Stimulated activated CD4-positive, alpha-beta T cell treated with anti-CD3 and anti-CD28 coated beads, Interleukin-15, amount 100 ng/mL, for 48 hours (primary cell): ENCODE results near the gene HCK.

Source experiments
- DNase-seq, 2 donors: peaks; one replicate each; pipeline ENCODE4 v3.0.0-alpha.2; 2020; ENCODE audit warnings: low read depth in 2 of 2

Gene HCK

DNA sequence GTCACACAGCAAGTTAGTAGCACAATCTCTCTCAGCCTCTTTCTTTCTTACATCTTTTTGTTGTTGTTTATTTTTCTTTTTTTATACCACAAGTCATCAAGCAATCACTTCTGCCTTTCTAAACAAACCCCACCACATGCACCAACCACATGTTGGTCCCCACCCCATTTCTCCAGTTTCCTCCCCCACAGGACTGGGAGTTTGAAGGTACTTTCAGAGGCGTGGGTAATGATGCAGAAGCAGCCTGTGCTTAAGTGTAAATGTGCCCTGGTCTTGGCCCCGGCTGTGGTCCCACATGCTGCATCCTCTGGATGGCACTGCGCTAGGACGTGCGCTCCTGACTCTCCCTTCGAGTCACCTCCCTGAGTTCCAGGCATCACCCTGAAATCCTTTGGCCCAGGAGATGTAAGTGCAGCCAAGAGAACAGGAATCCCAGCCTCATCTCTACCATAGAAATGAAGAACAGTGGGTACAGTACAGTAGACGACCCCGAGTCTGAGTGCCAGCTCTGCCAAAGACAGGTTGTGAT lies 5.7 kb downstream of the HCK start:
- no peak for DNase-seq

DNA sequence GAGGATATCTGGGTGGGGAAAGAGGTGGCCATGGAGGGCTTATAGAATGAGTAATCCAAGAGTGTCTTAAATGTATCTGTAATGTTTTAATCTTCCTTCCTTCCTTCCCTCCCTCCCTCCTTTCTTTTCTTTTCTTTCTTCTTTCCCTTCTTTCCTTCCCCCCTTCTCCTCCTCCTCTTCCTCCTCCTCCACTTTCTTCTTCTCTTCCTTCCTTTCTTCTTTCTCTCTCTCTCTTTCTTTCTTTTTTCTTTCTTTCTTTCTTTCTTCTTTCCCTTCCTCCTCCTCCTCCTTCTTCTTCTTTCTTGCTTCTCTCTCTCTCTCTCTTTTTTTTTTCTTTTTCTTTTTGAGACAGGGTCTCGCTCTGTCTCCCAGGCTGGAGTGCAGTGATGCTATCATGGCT lies 7.1 kb downstream of the HCK start:
- DNase-seq, result no peak

DNA sequence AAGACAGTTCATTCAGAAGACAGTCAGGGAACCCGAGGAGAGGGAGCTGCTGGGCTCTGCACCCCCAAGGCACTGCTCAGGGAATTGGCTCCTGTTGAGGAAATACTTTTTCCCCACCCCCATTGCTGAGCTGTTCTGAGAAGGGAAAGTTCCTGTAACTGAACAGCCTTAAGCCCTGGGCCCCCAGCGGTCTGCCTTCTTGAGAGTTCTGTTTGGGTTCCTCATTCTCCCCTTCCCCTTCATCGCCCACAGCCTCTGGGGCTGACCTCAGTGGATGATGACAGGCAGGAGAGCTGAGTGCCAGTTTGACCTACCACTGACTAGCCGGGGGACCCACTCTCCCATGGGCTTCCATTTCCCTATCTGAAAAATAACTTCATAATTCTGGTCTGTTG lies 10.7 kb downstream of the HCK start:
- DNase-seq, result no peak

DNA sequence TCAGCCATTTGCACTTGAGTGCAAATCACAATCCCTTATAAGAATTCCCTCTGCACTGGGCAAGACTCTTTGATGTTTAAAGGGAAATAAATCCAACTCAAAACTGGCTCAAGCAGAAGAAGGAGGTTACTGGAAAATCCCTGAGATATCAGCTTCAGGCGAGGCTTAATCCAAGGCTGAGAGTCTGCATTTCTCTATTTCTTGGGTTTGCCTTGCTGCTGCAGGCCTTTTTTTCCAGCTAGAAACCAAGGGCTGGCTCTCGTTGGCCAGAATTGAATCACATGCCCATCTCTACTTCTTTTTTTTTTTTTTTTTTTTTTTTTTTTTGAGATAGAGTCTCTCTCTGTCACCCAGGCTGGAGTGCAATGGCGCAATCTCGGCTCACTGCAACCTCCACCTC lies 11.7 kb downstream of the HCK start:
- DNase-seq, result no peak

DNA sequence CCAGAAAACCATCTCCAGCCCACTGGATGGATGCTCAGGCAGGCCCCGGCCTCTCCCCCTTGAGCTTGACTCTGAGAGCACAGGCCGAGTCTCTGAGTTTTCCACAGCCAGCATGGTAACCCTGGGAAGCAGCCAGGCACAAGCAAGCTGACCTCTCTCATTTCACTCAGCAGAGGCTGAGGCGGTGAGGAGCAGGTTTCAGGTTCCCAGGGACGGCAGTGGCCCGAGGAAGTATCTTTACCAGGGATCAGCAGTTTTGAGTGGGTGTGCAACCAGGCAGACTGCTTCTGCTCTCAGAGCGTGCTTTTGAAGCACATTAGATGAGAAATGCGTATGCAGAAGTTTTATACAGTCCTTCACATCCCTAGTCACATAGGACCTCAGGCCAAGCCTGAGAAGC lies 12.6 kb downstream of the HCK start:
- DNase-seq, result no peak

DNA sequence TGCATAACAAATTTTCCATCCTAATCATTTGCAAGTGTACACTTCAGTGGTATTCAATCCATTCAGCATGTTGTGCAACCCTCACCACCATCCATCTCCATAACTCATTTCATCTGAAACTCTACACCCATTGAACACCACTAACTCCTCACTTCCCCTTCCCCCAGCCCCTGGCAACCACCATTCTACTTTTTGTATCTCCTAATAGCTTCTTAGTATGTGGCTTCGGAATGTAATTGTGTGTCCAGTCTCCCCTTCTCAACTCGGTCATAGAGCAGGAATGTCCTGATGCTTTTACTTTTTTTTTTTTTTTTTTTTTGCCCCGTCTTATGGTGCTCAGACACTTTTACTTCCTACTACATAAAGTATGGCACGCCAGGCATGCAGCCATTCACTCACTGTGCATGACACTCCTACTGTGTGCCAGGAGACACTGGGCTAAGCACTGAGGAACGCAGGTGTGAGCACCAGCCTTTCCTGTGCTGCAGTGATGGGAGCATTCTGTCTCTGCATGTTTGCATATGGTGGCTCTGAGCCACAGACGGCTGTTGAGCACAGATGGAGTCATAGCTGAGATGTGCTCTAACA lies 15.3 kb downstream of the HCK start:
- DNase-seq, result no peak

DNA sequence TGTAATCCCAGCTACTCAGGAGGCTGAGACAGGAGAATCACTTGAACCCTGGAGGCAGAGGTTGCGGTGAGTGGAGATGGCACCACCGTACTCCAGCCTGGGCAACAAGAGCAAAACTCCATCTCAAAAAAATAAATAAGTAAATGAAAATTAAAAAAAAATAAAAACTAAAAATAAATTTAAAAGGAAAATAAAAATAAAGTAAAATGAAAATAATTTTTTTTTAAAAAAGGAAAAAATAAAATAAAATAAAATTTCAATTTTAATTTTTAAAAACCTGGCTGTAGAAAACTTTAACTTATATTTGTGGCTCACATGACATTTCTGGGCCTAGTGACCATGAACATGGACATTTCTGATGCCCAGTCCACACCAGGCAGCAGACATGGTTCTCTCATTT lies 16.1 kb downstream of the HCK start:
- no peak for DNase-seq

DNA sequence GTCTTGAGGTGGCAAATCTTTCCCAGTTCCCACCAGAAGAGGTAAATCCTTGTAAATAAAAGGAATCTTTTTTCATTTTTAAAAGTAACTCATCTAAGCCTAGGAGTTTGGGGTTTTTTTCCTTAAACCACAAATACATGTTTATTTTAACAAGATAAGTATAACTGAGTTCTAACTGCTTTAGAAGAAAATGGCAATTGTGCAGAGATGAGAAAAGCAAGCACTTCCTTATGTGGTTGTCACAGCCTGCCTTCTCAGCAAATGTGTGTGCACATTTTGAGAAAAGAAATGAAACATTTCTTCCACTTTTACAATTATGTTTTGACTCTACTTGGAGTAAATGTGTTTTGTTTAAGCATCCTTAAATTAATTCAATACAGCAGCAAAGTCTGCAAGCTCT lies 17.7 kb downstream of the HCK start:
- no peak for DNase-seq

DNA sequence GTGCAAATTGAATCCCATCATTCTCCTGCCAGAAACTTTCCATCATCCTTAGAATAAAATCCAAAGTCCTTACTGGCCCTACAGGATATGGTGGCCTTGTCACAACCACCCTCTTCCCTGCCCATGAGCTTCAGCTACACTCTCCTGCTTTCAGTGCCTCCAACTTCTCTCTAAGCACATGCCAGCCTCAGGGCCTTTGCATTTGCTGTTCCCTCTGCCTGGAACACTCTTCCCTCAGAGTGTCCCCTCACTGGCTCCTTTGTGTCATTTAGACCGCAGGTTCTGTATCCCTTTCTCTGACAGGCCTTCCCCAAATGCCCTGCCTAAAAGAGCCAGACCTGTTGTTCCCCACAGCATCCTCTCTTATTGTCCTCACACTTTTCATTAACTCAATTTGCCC lies 18.2 kb downstream of the HCK start:
- DNase-seq, result no peak

DNA sequence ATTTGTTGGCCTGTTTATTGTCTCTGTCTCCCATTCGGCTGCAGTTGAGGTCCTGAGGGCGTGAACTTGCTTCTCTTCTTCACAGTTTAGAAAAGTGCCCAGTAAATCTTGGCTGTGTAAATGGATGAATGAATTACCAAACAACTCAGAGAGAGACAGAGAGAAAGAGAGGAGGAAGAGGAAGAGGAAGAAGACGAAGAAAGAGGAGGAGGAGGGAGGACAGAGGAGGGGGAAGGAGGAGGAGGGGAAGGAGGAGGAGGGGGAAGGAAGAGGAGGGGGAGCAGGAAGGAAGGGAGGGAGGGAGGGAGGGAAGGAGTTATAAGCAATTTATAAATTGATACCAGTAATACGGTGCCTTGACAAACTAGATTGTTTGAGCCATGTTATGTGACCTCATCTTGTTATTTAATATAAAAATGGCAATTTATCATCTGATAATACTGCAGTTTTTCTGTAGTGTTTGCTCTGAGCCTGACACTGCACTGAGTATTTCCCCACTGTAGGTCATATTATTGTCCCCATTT lies 18.7 kb downstream of the HCK start:
- DNase-seq, result no peak

DNA sequence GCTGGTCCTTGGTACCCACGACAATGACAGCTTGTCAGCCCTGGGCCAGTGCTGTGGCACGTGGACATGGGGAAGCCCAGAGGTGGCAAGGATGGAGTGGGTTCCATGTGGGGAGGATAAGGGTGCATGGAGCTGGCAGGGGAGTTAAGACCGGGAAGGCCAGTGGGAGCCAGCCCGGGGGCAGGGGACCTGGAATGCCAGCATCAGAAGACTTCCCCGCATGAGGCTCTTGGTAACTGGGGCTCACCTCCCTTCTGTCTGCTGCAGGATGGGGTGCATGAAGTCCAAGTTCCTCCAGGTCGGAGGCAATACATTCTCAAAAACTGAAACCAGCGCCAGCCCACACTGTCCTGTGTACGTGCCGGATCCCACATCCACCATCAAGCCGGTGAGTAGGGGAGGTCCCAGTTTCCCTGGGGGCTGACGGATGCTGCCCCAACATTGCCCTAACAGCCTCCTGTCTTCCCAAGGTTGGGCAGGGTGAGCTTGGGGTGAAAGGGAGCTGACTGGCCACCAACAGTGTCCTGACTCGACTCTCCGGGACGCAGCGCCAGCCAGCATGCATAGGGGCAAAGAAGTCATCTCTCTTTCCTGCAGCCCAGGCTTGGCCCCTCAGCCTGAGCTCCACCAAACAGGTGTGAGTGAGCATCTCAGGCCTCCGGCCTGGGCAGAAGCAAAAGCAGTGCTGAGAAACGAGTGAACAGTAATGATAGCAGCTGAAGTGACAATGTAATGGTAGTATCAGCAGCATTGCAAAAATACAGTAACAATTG lies 19.5 kb downstream of the HCK start:
- no peak for DNase-seq

DNA sequence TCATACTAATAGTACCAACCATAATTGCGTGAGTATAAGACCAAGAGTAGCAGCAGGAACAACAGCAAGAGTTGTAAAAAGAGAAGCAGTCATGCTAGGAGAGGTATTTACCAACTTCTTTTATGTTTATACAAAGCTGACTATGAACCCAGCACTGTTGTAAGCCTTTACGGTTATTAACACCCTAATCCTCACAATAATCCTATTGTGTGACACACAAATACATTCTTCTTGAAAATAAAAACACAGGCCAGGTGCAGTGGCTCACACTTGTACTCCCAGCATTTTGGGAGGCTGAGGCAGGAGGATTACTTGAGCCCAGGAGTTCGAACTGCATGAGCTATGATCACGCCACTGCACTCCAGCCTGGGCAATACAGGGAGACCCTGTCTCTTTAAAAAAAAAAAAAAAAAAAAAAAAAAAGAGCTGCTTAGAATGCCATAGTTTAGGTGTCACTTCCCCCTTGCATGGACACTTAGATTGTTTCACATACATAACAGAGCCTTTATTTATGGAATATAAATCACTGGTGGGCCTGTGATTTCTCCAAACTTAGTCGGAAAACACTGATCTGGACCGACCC lies 20.2 kb downstream of the HCK start:
- DNase-seq, result no peak

DNA sequence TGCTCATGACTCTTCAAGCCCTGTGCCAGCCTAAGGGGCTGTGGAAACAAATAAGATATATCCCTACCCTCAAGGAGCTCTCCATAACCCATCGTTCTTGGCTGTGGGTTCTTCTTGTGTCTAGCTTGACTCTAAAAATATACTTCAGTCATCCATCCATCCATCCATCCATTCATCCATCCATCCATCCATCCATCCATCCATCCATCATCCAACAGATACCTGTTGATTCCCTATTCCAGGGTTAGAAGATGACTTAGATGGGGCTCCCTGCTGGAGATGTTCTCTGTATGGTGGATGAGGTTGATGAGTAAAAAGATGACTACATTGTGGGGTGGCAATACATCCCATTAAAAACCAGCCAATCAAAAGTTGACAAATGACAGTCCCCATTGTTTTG lies 23.5 kb downstream of the HCK start:
- no peak for DNase-seq

DNA sequence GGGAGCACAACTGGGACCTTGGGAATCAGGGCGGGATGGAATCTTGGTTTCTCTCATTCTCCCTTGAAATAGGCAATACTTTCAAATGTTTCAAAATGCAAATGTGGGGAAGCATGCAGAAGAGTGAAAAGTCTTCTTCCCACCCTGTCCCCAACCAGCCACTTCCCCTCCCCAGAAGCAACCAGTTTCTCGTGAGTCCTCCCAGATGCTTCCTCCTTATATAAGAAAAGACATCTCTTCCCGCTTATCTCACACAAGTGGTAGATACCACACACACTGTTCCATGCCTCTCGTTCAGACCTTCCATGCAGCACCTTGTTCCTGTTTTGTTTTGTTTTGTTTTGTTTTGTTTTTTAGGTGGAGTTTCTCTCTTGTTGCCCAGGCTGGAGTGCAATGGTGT lies 25.1 kb downstream of the HCK start:
- no peak for DNase-seq

DNA sequence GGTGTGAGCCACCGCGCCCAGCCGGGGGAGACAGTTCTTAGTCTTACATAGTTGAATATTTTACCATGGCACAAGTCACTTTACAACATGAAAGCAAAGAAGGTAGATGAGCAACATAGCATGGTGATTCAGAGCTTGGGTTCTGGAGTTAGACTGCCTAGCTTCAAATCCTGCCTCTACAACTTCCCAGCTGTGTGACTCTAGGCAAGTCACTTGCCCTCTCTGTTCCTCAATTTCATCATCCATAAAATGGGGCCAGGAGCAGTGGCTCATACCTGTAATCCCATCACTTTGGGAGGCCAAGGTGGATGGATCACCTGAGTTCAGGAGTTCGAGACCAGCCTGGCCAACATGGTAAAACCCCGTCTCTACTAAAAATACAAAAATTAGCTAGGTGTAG lies 26.3 kb downstream of the HCK start:
- DNase-seq, result no peak

DNA sequence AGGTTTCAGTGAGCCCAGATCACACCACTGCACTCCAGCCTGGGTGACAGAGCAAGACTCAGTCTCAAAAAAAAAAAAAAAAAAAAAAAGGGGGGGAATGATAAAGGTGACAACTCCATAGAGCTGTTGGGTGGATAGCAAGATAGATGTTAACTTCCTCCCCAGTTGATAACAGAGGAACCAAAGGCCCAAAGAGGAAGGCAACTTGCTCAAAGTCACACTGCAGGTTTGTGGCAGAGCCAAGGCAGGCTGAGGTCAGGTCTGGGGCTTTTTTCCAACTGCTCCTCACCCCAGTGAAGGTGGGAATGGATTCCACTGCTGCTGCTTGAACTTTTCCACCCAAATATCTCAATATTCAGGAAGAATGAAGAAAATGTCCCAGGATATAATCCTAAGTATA lies 26.7 kb downstream of the HCK start:
- DNase-seq, result no peak

DNA sequence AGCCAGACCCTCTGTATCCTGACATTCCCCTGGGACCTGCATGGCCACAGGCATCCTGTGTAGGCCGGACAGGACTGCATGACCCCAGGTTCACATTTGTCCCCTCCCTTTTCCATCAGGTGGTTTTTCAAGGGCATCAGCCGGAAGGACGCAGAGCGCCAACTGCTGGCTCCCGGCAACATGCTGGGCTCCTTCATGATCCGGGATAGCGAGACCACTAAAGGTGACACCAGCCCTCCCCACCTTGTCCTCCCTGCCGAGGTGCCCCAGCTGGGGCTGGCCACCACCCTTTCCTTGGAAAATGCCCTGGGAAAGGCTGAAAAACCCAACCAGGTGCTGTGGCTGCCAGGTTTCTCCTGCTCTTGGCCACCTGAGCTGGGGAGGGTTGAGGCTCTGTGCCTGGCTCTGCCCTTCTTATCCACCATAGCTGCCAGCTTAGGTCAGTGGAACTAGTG lies 27.6 kb downstream of the HCK start:
- DNase-seq, result no peak

DNA sequence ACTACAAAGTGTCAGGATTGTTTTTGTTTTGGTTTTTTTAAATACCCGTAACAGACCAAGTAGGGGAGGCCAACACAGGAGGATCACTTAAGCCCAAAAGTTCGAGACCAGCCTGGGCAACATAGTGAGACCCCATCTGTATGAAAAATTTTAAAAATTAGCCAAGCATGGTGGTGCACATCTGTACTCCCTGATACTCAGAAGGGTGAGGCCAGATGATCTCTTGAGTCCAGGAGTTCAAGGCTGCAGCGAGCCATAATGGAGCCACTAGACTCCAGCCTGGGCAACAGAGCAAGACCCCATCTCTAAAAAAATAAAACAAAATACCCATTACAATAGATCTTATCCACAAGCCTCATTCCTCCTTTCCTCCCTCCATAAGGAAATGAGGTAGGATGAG lies 28.7 kb downstream of the HCK start:
- no peak for DNase-seq

DNA sequence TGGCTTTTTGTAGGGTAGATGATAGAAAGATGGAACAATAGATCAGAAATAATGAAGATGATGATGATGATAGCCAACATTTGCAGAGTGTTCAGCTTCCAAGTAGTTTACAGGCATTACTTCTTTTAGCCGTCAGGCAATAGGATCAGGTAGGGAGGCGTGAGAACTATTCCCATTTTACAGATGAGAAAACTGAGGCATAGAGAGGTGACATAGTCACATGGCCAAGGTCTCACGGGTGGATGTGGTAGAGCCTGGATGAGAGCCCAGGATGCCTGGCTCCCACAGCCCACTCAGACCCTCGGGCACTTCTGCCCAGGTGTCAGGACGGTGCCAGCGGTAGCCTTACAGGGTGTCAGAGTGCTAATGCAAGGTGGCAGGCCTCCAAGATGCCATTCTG lies 31.4 kb downstream of the HCK start:
- no peak for DNase-seq

DNA sequence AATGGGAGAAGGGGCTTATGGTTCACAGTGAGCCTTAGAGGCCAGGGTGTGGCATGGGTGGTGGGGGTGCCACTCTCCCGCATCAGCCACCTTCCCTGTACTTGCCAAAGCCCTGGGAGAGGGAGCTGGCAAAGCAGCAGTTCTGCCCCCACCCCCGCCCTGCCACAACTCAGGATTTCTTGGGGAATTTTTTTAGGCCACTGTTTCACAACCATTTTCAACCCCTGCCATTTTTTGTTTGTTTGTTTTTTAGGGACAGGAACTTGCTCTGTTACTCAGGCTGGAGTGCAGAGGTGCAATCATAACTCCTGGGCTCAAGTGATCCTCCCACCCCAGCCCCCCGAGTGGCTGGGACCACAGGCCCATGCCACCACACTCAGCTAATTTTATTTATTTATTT lies 35.0 kb downstream of the HCK start:
- no peak for DNase-seq

DNA sequence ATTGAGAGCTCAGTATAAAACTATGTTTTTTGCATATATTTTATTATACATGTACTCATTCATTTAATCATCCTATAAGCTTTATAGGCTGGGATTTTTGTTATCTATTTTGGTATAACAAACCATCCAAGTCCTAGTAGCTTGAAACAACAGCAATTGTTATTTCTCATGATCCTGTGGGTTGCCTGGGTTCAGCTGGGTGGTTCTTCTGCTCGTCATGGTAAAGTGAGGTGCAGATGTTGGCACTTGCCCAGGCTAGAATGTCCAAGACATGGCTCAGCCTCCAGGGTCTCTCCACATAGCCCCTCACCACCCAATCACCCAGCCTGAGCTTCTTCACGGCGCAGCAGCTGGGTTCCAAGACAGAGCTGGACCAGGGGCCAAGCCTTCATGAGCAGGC lies 36.7 kb downstream of the HCK start:
- DNase-seq, result no peak

DNA sequence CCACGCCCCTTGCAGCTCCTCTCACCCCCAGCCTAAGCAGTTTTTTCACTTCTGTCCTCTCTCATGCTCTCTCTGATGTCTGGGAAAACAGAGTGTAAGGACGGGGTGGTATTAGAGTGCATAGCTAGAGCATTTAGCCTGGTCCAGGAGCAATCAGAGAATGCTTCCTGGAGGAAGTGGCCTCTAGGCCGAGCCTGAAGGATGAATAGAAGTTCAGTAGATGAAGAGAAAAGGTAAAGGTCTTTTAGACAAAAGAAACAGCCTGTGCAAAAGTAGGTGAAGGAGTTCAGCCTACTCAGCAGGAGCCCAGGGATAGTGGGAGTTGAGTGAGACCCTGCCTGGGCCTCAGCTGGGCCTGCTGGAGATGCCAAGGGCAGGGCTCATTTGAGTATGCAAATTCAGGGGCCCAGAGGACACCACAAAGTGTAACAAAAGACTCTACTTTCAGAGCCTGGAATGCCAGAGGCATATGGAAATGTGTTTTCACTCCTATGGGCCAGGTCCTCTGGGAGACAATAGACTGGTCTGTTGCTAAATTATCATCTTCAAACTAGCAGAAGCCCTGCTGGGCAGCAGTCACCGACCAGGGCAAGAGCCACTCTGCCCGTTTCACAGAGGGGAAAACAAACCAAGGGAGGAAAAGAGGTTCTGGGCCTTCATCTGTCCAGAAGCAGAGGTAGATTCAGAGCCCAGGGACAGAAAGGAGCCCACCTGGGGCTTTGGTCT lies 37.8 kb downstream of the HCK start:
- no peak for DNase-seq
